ENCODE measurements around the gene PFKFB4. TPM values are rescaled to one million over a fixed set of nuclear protein-coding genes. Genes with fewer than 3 reads are reported as not detected.
"Not testable (repeated sequence)": the region's sequence is repeated elsewhere in the genome, so short reads cannot be mapped to it uniquely, and the experiment has no call there.

PFKFB4 gene
- total RNA-seq, 1 experiment from 2014 or later = 11.4 TPM

DNA sequence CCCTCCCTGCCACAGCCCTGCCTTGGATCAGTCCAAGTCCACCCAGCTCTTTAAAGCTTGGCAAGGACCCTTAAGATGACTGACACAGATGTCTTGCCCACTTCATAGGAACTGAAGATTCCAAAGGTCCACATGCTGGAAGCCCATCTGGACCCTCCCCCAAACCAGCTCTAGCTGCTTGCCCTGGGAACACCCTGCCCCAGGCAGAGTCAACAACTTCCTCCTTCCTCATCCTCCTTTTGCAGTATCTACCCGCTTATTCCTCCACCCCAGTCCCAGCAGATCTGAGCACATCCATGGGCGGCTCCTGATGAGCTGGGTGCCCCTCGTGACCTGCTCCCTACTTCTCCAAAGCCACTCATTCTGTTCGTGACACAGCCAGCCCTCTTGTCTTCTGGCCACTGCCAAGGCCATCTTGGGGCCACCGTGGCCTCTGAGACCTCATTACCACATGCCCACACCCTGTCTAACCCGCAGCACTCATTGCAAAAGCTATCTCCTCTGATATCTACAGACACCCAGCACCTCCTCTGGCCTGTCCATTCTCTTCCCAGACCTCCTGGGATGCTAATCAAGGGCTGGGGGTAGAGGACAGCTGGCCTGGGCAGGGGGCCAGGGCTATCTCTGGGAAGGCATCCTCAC lies 2.0 kb upstream of the PFKFB4 start:
- peak; percentile 28 for DNase-seq
- Histone ChIP-seq H3K4me3 (ENCODE audit: insufficient read depth, low read depth, low read length) (no peak overlapping the region), H3K36me3 (replicated peaks; ENCODE audit: control insufficient read depth, insufficient read depth, low read length) (no peaks in the 10 kb centered on the region; the same call in 1 of the 2 replicates), H3K27me3 (ENCODE audit: control insufficient read depth, insufficient read depth, low read length) (no peaks in the 10 kb centered on the region)

DNA sequence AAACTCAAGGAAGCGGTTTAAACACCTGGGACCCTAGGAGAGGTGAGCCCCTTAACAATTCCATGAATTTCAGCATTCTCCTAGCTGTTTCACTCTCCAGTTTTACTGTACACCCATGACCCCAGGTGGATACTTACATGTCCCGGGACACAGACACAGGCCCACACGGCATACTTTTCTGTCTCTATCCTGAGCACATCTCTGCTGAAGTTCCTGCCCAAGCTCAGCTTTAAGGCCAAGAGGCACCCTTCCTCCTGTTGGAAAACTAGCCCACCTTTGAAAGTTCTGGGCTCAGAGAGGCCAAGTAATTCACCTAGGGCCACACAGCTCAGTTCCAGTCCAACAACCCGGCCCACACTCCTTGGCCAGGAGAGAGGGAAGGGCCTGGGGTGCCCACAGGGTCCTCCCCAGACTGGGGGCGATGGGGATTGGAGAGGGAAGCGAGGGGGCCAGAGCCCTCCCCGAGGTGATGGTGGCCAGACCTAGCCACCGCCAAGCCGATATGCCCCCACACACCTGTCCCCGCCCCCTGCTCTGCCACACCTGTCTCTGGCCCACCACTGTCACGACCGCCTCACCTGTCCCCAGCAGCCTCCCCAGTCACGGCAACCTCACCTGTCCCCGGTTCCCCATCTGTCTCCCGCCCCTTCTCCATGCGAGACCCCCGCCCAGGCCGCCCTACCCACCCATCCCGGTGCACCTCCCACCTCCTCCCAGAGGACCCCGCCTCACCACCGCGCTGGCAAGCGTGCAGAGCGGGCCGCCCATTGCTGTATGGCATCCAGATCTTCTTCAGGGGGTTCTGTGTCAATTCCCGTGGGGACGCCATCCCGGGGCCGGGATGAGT lies 431 bp downstream of the PFKFB4 start:
- DNase-seq = no peak
- H3K36me3 ChIP-seq (replicated peaks; ENCODE audit: control insufficient read depth, insufficient read depth, low read length) = no peaks in the 10 kb centered on the region; the same call in 1 of the 2 replicates
- no peaks in the 10 kb centered on the region for H3K27me3 ChIP-seq (ENCODE audit: control insufficient read depth, insufficient read depth, low read length)
- H3K4me3 ChIP-seq (ENCODE audit: insufficient read depth, low read depth, low read length) = peak overlapping the region; percentile 75

DNA sequence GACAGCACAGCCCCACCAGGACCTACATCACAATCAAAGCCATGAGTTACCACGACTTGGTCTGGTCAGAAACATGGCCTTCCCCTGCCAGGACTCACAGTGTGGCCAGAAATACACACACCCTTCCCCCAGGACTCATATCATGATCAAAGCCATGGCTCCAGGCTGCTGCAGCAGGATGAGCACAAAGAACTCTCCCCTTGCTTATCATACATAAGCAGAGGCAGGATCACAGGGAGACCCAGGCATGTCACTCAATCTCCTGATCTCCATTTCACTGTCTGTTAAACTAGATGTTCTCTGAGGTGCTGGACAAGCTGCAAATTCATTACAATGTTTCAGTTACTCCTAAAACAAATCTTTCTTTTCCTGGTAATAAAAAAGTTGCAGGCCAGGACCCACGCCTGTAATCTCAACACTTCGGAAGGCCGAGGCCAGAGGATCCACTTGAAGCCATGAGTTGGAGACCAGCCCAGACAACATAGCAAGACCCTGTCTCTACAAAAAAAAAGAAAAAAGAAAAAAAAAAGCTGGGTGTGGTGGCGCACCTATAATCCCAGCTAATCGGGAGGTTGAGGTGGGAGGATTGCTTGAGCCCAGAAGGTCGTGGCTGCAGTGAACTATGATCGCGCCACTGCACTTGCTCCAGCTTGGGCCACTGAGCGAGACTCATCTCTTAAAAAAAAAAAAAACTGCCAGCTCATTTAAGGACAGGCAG lies 1.2 kb downstream of the PFKFB4 start:
- Histone ChIP-seq H3K27me3 (ENCODE audit: control insufficient read depth, insufficient read depth, low read length) (no peaks in the 10 kb centered on the region), H3K4me3 (ENCODE audit: insufficient read depth, low read depth, low read length) (no peak overlapping the region; the same call in 1 of the 2 replicates)

DNA sequence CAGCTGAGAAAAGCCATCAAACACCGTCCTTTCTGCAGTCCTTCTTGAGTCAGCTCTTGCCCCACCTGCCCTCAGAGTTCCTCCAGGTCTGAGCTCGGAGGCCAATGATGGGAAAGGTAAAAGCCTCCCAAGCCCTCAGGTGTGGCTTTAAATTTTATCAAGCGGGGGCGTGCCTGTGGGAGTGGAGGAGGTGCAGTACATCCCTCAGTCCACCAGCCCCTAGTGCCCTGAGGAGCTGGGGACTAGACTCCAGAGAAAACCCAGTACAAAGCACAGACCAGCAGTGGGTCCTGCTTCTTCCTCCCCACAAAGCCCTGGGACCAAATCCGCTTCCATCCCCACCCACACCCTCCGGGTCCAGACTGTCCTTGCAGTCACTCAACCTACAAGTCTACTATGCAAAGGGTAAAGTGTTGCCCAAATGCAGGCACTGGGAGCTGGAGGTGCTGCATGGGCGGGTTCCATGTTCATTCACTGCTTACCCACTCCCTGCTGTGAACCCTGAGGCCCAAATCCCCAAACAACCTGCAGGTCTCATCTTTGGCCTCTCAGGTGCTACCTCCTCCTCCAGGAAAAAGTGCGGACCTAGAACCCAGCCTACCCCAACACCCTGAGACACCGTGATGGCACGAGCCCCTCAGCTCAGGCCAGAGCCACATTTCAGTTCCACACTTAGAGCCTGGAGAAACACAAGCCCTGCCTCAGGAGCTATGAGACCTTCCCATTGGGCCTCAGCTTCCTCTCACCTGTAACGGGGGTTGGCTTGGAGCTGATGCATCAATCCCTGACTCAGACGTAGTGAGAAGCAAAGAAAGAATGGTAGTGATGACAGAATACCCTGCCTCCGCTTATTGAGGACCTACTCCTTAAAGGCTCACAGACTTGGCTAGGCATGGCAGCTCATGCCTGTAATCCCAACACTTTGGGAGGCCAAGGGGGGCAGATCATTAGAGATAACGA lies 2.4 kb downstream of the PFKFB4 start:
- Histone ChIP-seq H3K4me3 (ENCODE audit: insufficient read depth, low read depth, low read length) (no peak overlapping the region), H3K36me3 (replicated peaks; ENCODE audit: control insufficient read depth, insufficient read depth, low read length) (no peaks in the 10 kb centered on the region; the same call in 1 of the 2 replicates), H3K27me3 (ENCODE audit: control insufficient read depth, insufficient read depth, low read length) (no peaks in the 10 kb centered on the region)
- DNase-seq = no peak

More for the DNA sequence above, 1.2 kb downstream of the PFKFB4 start:
- no peaks in the 10 kb centered on the region; the same call in 1 of the 2 replicates for H3K36me3 ChIP-seq (replicated peaks; ENCODE audit: control insufficient read depth, insufficient read depth, low read length)
- no peak for DNase-seq

DNA sequence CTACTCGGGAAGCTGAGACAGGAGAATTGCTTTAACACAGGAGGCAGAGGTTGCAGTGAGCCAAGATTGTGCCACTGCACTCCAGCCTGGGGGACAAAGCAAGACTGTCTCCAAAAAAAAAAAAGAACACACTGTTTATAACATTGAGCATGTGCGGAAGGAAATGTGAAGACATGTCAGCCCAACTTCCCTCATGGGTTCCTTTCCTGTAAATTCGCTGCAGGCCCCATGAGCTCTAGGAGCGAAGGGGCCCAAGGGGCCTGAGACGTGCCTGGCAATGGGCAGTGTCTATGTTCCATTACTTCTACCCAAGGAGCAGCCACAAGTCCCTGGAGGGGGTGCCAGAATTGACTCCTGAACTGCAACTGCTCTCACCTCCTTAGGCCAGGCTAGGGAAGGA lies 3.2 kb downstream of the PFKFB4 start:
- H3K36me3 ChIP-seq (replicated peaks; ENCODE audit: control insufficient read depth, insufficient read depth, low read length) = peaks cover 1% of the 10 kb centered on the region; the same call in 1 of the 2 replicates
- no peak overlapping the region for H3K4me3 ChIP-seq (ENCODE audit: insufficient read depth, low read depth, low read length)
- no peaks in the 10 kb centered on the region for H3K27me3 ChIP-seq (ENCODE audit: control insufficient read depth, insufficient read depth, low read length)
- no peak for DNase-seq

DNA sequence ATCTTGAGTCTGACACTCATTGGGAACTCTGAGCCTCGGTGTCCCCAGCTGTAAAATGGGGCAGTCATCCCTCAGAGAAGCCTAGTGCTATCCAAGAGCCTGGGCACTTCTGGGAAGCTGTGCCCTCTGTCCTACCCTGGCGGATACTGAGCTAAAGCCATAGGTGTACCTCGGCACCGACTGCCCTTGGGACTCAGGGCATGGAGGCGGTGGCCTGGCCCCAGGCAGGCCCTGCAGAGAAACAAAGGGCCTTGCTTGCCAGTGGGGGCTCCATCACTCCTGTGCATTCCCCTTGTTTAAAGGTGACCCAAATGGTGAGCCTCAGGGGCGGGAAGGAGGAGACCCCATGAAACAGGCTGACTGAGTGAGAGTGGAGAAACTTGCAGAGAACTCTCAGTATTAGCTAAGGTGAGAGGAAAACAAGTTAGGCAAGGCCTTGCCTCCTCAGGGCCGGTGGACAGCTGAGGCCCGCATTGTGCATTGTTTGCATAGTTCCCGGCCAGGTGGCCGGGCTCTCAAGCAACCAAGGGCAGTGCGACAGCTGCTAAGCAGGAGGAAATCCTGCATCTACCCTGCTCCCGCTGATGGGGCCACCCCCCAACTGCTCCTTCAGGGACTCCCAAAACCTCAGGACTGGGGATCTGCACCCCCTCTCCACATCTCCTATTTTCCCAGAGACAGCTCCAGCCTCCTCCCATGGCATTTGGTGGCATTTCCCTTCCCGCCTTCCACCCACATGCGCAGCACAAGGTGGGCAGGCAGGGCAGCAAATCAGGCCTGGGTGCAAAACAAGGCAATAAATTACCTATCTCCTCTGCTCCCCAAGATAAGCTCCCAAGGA lies 4.3 kb downstream of the PFKFB4 start:
- no peaks in the 10 kb centered on the region for H3K27me3 ChIP-seq (ENCODE audit: control insufficient read depth, insufficient read depth, low read length)
- H3K4me3 ChIP-seq (ENCODE audit: insufficient read depth, low read depth, low read length) = no peak overlapping the region
- peak; percentile 39 for DNase-seq
- peaks cover 6% of the 10 kb centered on the region for H3K36me3 ChIP-seq (replicated peaks; ENCODE audit: control insufficient read depth, insufficient read depth, low read length)

- H3K4me3 ChIP-seq (ENCODE audit: insufficient read depth, low read depth, low read length); H3K36me3 ChIP-seq (replicated peaks; ENCODE audit: control insufficient read depth, insufficient read depth, low read length); H3K27me3 ChIP-seq (ENCODE audit: control insufficient read depth, insufficient read depth, low read length); DNase-seq: not testable (repeated sequence)
Observed at GRCh38 chr3:48551651-48552050, 5.0 kb downstream of the PFKFB4 start.

DNA sequence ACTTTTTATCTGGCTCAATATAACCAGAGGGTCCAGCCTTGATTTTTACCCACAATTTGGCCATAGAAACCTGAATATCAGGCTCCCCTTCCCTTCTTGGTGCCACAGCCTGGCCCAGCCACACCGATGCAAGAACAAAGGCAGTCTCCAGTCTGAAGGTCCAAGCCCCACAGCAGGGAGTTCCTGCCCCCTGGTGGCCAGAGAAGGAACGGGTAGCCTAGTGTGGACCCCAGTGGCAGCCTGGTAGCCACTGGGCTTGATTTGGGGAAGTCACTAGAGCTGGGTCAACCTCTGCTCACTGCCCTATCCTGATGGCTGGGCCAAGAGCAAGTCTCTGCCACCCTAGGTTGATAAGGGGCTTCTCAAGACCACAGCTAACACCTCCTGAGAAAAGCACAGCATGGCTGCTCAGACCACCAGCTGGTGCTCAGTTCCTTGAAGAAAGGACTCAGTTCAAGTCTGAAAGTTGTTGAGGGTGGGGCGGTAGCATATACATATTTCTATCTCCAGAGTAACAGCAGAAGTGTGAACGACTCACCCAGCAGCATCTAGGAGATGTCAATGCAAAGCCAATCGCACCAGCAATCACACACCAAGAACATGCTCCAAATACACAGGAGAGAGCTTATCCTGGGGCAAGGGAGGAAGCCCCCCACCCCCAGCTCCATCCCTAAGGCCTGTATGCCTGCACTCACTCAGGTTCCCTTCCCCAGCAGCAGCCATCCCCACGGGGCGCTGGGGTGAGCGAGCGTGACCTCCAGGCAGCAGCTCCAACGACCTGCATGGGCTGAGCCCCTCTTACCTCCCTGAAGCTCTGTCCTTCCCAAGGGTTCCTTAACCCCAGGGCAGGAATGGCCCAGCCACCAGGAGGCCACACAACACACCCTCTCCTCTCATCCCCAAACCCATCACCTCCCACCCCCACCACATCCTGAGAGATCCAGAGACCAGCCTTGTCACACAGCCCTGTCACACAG lies 7.6 kb downstream of the PFKFB4 start:
- Histone ChIP-seq H3K27me3 (ENCODE audit: control insufficient read depth, insufficient read depth, low read length) (no peaks in the 10 kb centered on the region), H3K4me3 (ENCODE audit: insufficient read depth, low read depth, low read length) (no peak overlapping the region), H3K36me3 (replicated peaks; ENCODE audit: control insufficient read depth, insufficient read depth, low read length) (peaks cover 14% of the 10 kb centered on the region)
- peak; percentile 91 for DNase-seq

- DNase-seq = no peak
- H3K4me3 ChIP-seq (ENCODE audit: insufficient read depth, low read depth, low read length) = no peak overlapping the region
- no peaks in the 10 kb centered on the region for H3K27me3 ChIP-seq (ENCODE audit: control insufficient read depth, insufficient read depth, low read length)
- H3K36me3 ChIP-seq (replicated peaks; ENCODE audit: control insufficient read depth, insufficient read depth, low read length) = peaks cover 16% of the 10 kb centered on the region
Observed at GRCh38 chr3:48548126-48548525, 8.5 kb downstream of the PFKFB4 start.

DNA sequence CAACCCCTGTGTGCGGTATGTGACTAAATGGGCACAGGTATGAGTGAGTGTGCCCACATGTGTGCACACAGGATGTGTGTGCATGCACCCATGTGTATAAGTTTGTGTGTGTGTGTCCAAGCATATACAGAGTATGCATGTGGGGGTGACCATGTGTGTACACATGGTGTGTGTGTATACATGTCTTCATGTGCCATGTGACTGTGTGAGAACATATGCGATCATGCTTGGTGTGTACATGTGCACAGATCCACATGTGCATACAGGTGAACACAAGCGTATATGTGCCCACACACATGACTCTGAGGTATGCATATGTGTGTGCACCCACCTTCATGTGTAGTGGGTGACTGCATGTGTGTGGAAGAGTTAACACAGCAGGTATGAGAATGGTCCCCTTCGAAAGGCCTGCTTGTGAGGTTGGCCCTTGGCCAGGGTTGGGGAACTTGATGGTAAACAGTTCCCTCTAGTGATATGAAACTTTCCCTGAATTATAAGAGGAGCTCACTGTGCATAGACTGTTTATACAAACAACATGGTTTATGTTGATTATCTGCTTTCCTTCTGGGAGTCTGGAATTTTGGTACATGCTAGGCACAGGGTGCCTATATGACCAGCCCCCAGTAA lies 10.3 kb downstream of the PFKFB4 start:
- Histone ChIP-seq H3K27me3 (ENCODE audit: control insufficient read depth, insufficient read depth, low read length) (no peaks in the 10 kb centered on the region), H3K4me3 (ENCODE audit: insufficient read depth, low read depth, low read length) (no peak overlapping the region), H3K36me3 (replicated peaks; ENCODE audit: control insufficient read depth, insufficient read depth, low read length) (peaks cover 16% of the 10 kb centered on the region)

DNA sequence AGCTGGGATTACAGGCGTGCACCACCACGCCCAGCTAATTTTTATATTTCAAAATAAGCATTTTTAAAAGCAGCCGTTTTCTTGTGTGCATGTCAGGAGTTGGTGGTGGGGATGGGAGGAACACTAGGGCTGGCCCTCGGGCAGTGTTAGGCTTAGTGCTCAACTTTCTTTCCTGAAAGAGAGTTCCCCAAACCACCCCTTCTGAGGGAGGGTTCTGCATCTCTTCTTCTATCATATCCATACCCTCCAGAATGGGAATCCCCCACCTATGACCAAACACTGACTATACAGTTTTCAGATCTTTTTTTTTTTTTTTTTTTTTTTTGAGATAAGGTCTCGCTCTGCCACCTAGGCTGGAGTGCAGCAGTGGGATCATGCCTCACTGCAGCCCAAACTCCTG lies 12.5 kb downstream of the PFKFB4 start:
- Histone ChIP-seq H3K27me3 (ENCODE audit: control insufficient read depth, insufficient read depth, low read length) (no peaks in the 10 kb centered on the region), H3K36me3 (replicated peaks; ENCODE audit: control insufficient read depth, insufficient read depth, low read length) (peaks cover 16% of the 10 kb centered on the region), H3K4me3 (ENCODE audit: insufficient read depth, low read depth, low read length) (no peak overlapping the region)
- DNase-seq = no peak

More for the DNA sequence above, 10.3 kb downstream of the PFKFB4 start:
- DNase-seq = no peak

GRCh38 chr3:48543271-48543866 lies 13.2 kb downstream of the PFKFB4 start:
- peaks cover 15% of the 10 kb centered on the region for H3K36me3 ChIP-seq (replicated peaks; ENCODE audit: control insufficient read depth, insufficient read depth, low read length)
- H3K4me3 ChIP-seq (ENCODE audit: insufficient read depth, low read depth, low read length) = no peak overlapping the region
- H3K27me3 ChIP-seq (ENCODE audit: control insufficient read depth, insufficient read depth, low read length) = no peaks in the 10 kb centered on the region
- no peak for DNase-seq
